ENCODE data around the gene HRNR. TPM values are rescaled to one million over a fixed set of nuclear protein-coding genes. Genes with fewer than 3 reads are reported as not detected.

The HRNR gene
- total and polyA plus RNA-seq, 4 donors: 0.02 TPM; not detected in 3

DNA sequence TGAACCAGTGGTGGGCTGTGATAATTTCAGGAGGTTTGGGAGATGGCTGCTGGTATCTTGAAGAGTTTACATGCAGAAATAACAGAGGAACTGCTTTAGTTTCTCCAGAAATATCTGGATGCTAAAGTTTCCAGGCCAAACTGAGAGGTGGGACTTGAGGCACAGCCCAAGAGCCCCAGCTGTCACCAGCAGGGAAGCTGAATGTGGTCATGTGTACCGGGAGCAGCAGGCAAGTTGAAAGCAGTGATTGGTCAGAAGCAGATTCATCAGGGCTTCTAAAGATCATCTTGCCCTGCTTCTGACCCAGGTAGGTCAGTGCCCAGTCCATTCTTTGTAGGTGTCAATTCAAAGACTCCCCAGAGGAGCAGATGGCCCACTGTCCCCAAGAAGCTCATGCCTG, 57.0 kb downstream of the HRNR start:
- no peak overlapping the region for H3K9ac ChIP-seq (ENCODE audit: insufficient read depth in 1 of 2, low read length in 2 of 2)
- H3K27ac ChIP-seq (ENCODE audit: low read depth in 1 of 2, low read length in 1 of 2): no peak overlapping the region
- WGBS, 2 donors: 61 to 71% methylated on average over 1 of the region's 1 CpG
- DNase-seq (no peak), ATAC-seq (ENCODE audit: insufficient read depth, low FRiP score) (no peak)
- H3K4me3 ChIP-seq: no peak overlapping the region
- H3K9me3 ChIP-seq (ENCODE audit: control insufficient read depth in 4 of 4, insufficient read depth in 3 of 4, low read length in 3 of 4): no peaks in the 10 kb centered on the region
- no peaks in the 10 kb centered on the region for H3K36me3 ChIP-seq (ENCODE audit: control insufficient read depth in 4 of 4, insufficient read depth in 4 of 4, low read length in 4 of 4)
- TF ChIP-seq, protein P1, sequence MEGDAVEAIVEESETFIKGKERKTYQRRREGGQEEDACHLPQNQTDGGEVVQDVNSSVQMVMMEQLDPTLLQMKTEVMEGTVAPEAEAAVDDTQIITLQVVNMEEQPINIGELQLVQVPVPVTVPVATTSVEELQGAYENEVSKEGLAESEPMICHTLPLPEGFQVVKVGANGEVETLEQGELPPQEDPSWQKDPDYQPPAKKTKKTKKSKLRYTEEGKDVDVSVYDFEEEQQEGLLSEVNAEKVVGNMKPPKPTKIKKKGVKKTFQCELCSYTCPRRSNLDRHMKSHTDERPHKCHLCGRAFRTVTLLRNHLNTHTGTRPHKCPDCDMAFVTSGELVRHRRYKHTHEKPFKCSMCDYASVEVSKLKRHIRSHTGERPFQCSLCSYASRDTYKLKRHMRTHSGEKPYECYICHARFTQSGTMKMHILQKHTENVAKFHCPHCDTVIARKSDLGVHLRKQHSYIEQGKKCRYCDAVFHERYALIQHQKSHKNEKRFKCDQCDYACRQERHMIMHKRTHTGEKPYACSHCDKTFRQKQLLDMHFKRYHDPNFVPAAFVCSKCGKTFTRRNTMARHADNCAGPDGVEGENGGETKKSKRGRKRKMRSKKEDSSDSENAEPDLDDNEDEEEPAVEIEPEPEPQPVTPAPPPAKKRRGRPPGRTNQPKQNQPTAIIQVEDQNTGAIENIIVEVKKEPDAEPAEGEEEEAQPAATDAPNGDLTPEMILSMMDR (IDR thresholded peaks at IDR 0.05; ENCODE audit: control extremely low read depth, extremely low read depth): no peak
- H3K27me3 ChIP-seq (ENCODE audit: control insufficient read depth in 3 of 3, insufficient read depth in 3 of 3, low read length in 2 of 3): no peaks in the 10 kb centered on the region
- peaks cover 0 to 5% (median 0%) of the 10 kb centered on the region in 5 donors for H3K4me1 ChIP-seq (ENCODE audit: control insufficient read depth in 5 of 5, insufficient read depth in 5 of 5, low read length in 5 of 5)

DNA sequence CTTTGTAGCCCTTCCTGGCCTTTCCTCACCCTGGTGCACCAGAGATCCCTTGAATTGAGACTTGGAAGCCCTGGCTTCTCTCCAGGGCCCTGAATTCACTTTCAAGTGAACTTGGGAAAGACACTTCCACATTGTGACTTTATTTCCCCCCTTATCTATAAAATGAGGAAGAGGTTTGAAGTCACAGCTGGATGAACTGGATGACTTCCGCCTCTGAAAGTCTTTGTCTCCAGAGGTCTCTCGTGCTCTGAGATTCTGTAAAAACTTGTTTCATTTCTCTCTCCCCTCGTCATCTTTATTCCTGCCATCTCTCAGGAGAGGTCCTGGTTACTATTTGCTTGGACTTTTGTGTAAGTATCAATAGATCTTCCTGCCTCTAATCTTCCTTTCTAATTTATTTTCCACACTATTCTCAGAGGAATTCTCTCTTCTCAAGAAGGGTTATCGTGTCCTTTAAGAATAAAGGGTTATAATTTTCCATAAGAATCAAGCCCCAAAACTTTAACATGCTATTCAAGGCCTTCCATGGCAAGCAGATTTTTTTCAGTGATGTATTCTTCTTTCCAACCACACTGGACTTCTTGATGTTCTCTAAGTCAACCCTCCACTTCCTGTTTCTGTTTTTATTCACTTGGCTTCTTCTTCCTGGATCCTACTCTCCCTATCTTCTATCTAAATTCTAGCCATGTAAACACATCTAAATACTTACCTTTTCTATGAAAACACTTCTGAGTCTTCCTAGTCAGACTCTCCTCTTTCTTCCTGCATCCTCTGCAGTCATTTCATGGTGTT, 58.5 kb downstream of the HRNR start:
- Histone ChIP-seq H3K27ac (ENCODE audit: low read depth in 1 of 2, low read length in 1 of 2) (peak overlapping the region in 1 of 2 donors; percentile 20), H3K27me3 (ENCODE audit: control insufficient read depth in 3 of 3, insufficient read depth in 3 of 3, low read length in 2 of 3) (no peaks in the 10 kb centered on the region), H3K4me1 (ENCODE audit: control insufficient read depth in 5 of 5, insufficient read depth in 5 of 5, low read length in 5 of 5) (peaks cover 0 to 5% (median 0%) of the 10 kb centered on the region in 5 donors), H3K4me3 (no peak overlapping the region), H3K9ac (ENCODE audit: insufficient read depth in 1 of 2, low read length in 2 of 2) (no peak overlapping the region), H3K36me3 (ENCODE audit: control insufficient read depth in 4 of 4, insufficient read depth in 4 of 4, low read length in 4 of 4) (no peaks in the 10 kb centered on the region), H3K9me3 (ENCODE audit: control insufficient read depth in 4 of 4, insufficient read depth in 3 of 4, low read length in 3 of 4) (no peaks in the 10 kb centered on the region)
- ATAC-seq (ENCODE audit: insufficient read depth, low FRiP score) (no peak), DNase-seq (no peak)
- WGBS, 2 donors: 68 to 70% methylated on average over 4 of the region's 4 CpGs
- TF ChIP-seq, protein P1 (IDR thresholded peaks at IDR 0.05; ENCODE audit: control extremely low read depth, extremely low read depth): no peak

DNA sequence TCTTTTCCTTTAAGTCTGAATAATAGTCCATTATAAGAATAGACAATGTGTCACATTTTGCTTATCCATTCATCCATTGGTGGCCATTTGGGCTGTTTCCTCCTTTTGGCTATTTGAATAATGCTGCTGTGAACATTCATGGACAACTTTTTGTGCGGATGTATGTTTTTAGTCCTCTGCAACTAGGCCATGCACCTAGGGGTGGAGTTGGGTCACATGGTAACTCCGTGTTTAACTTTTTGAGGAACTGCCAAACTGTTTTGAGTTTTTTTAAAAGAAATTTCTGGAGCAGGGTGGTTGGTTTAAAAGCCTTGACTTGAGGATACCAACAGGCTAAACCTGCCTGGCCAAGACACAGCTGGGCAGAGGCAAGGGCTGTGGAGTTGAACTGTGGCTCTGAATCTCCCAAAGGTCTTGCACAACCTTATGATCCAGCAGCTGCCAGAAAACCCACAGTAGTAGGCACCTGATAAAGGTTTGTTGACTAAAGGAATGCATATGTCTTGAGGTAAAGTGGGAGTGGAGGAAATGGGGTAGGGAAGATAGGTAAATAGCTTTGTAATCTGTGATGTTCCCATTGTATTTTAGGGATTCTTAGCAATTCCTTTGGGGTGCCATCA, 59.4 kb downstream of the HRNR start:
- TF ChIP-seq, protein P1 (IDR thresholded peaks at IDR 0.05; ENCODE audit: control extremely low read depth, extremely low read depth): no peak
- Histone ChIP-seq H3K27me3 (ENCODE audit: control insufficient read depth in 3 of 3, insufficient read depth in 3 of 3, low read length in 2 of 3) (no peaks in the 10 kb centered on the region), H3K4me1 (ENCODE audit: control insufficient read depth in 5 of 5, insufficient read depth in 5 of 5, low read length in 5 of 5) (peaks cover 0 to 5% (median 0%) of the 10 kb centered on the region in 5 donors), H3K36me3 (ENCODE audit: control insufficient read depth in 4 of 4, insufficient read depth in 4 of 4, low read length in 4 of 4) (no peaks in the 10 kb centered on the region), H3K27ac (ENCODE audit: low read depth in 1 of 2, low read length in 1 of 2) (no peak overlapping the region), H3K9ac (ENCODE audit: insufficient read depth in 1 of 2, low read length in 2 of 2) (no peak overlapping the region), H3K4me3 (no peak overlapping the region), H3K9me3 (ENCODE audit: control insufficient read depth in 4 of 4, insufficient read depth in 3 of 4, low read length in 3 of 4) (no peaks in the 10 kb centered on the region)
- DNase-seq (no peak), ATAC-seq (ENCODE audit: insufficient read depth, low FRiP score) (no peak)
- 50 to 64% methylated on average over 2 of the region's 2 CpGs for WGBS, 2 donors
